ENCODE measurements around the gene ERBB4. TPM values are rescaled to one million over a fixed set of nuclear protein-coding genes. Genes with fewer than 3 reads are reported as not detected.

The ERBB4 gene
- total and polyA plus RNA-seq, 2 of the 8 experiments (the other 6 are each of a cell fraction or from before 2014, with no cell fraction given) = 0.34 to 1.3 TPM

GRCh38 chr2:211976076-211976475 is 562.5 kb downstream of the ERBB4 start (continued):
- TF ChIP-seq KDM1A (IDR thresholded peaks at IDR 0.05; ENCODE audit: borderline replicate concordance, low read length) (no peak), MAFK (IDR thresholded peaks at IDR 0.05; ENCODE audit: low read depth, low read length) (no peak), RBBP5 (IDR thresholded peaks at IDR 0.05; ENCODE audit: borderline replicate concordance, low read depth, low read length) (no peak), KDM4A (IDR thresholded peaks at IDR 0.05; ENCODE audit: low read depth, low read length, severe bottlenecking) (no peak), EGR1 (IDR thresholded peaks at IDR 0.05; ENCODE audit: borderline replicate concordance, low read depth, low read length) (no peak), CBX8 (IDR thresholded peaks at IDR 0.05; ENCODE audit: borderline replicate concordance, low read depth, low read length) (no peak), ATF3 (IDR thresholded peaks at IDR 0.05; ENCODE audit: insufficient read depth, low read depth, low read length) (no peak), MAX (IDR thresholded peaks at IDR 0.05) (no peak), RNF2 (IDR thresholded peaks at IDR 0.05; ENCODE audit: borderline replicate concordance, low read depth, low read length, missing control alignments, poor library complexity, severe bottlenecking) (no peak)
